ENCODE data around the gene TMEM174.
"Not testable (repeated sequence)": the region's sequence is repeated elsewhere in the genome, so short reads cannot be mapped to it uniquely, and the experiment has no call there.

TMEM174 gene

DNA sequence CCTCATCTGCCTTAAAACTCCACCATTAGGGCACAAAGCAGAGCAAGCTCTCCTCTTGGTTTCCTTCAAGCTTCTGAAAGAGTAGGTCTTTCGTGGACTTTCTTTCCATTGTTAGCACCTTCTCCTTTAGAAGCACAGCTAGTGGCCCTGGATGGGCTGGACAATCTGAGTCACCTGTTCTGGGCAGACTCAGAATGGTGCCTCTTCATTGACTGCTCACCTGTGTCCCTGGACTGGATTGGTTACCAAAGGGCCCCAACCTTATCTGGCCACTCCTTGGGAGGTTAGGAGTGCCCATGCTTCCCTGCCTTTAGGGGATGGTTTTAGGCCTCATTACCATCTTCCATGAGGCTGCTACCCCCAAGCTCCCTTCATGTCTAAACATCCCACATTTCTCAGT, 23.2 kb downstream of the TMEM174 start:
- no peak for DNase-seq (ENCODE audit: low spot score)

DNA sequence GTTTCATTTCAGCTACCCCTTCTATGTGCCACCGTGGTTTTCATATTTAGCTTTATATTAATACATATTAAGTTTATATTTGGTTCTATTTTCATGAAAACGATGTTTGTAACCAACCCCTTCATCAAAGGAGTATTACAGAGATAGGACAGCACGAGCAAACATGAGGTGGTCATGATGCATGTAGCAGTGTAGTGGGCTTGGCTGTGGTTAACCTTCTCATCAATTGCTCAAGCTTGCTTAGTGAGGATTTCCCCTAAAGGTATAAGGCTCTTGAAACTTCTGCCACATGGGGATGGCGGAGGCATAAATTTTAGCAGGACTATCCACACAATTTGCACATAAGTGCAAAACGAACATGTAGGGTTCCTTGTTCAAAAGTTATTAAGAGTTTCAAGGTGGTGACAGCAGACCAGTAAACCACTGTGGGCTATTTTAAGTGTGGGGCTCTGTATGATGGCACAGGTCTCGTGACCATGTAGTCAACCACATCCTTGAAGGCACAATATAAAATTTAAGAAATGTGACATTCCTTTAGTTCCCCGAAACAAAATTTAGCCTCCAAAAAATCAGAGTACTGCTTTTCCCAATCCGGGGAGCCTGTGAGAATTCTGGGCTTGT, 24.8 kb downstream of the TMEM174 start:
- no peak for DNase-seq (ENCODE audit: low spot score)

DNA sequence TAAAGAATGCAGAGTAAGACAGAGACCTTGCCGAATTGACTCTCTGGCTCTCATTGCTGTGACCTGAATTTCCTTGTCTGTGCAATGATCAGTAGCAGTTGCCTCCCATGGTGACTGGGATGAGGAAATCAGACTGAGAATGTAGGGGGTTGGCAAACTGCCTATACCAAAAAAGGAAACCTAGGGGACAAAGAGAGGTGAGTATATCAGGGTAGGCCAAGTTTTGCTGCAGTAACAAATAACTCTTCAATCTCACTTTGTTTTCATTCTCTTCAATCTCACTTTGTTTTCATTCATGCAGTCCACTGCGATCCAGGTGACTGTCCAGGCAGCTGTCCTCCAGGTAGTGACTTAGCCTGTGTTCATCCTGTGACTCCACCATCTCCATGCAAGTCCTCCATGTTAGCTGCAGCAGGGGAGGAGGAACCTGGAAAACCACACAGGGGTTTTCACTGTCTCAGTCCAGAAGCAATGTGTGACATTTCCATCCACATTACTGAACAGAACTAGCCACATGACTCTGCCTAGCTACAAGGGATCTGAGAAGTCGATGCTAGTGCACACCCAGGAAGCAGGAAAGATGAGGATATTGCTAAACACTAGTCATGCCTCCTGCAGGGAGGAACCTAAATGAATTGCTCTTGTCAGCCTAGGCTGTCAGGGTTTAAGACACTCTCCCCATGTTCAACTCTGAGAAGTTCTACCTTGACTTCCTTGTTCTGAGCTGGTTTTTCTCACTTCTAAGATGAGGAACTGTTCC, 26.0 kb downstream of the TMEM174 start:
- no peak for DNase-seq (ENCODE audit: low spot score)

DNA sequence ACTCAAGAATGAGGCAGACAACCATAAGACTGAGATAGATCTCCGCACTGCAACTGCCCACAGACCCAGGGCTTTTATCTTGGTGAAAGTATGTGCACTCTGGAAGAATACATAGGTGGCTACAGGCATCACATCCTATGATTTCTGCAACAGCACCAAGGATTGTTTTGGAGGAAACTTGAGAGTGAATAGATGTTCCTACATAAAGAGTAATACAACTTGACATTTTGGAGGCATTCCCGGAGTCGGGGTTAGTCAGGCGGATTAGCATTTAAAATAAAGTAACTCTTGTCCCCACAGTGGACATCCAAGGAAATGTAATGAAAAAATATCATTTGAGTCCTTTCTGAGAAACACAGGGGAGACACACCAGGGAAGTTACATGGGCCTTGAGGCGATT, 26.7 kb downstream of the TMEM174 start:
- no peak for DNase-seq (ENCODE audit: low spot score)

DNA sequence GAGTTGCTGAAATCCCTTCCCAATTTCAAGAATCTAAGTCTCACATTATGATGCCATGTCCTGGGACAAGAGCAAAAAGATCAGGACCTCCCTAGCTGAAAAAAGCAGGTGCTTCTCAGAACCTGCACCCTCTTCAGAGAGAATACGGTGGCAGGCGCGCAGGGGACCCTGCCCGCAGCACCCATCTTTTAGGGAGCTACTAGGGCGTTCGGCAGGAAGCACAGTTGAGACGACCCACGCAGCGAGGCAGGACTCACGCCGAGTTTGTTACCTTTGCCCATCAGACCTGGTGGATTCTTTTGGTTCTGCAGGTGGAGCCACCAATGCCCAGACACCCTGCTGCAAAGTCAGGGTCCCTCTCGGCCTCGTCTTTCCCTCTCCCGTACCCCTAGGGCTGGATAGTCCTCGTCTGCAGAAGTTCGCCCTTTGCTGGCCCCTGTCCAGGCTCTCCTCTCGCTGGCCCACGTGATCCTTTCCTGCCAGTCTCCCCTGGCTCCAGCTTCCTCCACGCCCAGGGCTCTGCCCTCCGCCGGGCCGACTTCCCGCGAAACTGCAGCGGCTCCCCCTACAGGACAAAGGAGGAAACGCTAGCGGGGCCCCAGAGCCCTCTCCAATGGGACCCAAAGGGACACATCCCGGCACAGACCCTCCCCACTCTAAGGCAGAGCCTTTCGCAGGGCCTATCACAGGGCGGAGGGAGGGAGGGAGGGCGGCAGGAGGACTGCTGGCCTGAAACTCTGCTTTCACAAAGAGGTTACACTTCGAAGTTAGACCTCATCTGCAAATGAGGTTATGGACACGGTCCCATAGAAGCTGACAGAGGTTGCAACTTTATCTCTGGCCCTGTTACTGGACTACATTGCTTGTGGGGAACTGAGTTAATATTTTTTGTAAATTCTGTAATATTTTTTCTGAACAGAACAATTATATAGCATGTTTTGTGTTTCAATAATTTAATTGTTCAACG, 28.8 kb downstream of the TMEM174 start:
- peak; percentile 85 for DNase-seq (ENCODE audit: low spot score)

DNA sequence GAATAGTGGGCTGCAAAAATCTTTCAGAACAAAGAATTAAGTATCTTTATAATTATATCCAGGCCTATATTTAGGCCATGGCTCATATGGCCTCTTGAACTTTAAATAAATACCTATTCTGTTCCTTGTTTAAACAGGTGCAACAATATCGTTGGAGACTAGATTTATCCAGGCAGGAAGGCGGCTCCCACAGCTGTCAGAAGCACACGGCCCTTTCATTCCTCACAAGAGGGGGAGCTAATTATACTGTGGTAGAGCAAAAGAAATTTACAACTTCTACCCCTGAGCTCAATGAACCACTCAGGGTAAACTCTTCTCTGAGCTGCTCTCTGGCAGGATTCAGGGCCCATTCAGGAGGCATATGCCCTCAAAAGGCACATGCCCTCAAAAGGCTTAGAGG, 31.3 kb downstream of the TMEM174 start:
- DNase-seq (ENCODE audit: low spot score), result no peak

DNA sequence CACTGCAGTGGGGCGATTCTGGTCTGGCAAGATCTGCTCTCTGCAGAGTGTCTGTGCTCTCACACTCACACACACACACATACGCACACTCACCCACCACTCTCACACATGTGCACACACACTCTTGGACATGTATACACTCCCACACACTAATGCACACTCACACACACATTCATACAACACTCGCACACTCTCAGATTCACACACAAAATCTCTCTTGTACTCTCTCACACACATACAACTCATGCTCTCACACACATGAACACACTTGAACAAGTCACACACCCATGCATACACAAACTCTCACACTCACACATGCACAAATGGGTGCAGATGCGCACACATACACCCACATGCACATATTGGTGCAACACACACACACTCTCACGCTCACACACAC, 31.7 kb downstream of the TMEM174 start:
- DNase-seq (ENCODE audit: low spot score), result no peak

DNA sequence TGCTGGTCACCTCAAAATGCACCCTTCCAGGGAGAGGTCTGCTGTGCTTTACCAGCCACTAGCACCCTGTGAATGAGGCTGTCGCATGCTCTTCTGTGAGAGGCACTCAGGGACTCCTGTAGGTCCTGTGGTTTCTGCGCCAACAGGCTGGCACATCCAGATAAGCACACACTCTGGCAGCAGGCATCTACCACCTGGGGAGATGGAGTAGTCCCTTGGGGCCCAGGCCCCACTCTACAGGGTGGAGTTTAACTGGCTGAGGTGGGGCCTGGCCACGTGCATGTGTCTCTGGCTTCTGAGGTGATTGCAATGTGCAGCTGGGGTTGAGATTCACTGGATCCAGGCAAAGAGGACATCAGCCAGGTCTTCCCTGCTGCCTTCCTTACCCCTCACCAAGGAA, 32.3 kb downstream of the TMEM174 start:
- DNase-seq (ENCODE audit: low spot score), result no peak

DNA sequence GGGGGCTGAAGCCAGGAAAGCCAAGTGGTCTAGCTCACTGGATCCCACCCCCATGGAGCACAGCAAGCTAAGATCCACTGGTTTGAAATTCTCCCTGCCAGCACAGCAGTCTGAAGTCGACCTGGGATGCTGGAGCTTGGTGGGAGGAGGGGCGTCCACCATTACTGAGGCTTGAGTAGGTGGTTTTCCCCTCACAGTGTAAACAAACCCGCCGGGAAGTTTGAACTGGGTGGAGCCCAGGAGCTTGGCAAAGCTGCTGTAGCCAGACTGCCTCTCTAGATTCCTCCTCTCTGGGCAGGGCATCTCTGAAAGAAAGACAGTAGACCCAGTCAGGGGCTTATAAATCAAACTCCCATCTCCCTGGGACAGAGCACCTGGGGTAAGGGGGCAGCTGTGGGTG, 34.2 kb downstream of the TMEM174 start:
- DNase-seq (ENCODE audit: low spot score), result not testable (repeated sequence)

DNA sequence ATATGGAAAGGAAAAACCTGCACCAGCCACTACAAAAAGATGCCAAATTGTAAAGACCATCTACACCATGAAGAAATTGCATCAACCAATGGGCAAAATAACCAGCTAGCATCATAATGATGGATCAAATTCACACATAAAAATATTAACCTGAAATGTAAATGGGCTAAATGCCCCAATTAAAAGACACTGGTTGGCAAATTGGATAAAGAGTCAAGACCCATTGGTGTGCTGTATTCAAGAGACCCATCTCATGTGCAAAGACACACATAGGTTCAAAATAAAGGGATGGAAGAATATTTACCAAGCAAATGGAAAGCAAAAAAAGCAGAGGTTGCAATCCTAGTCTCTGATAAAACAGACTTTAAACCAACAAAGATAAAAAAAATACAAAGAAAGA, 36.1 kb downstream of the TMEM174 start:
- DNase-seq (ENCODE audit: low spot score), result not testable (repeated sequence)

DNA sequence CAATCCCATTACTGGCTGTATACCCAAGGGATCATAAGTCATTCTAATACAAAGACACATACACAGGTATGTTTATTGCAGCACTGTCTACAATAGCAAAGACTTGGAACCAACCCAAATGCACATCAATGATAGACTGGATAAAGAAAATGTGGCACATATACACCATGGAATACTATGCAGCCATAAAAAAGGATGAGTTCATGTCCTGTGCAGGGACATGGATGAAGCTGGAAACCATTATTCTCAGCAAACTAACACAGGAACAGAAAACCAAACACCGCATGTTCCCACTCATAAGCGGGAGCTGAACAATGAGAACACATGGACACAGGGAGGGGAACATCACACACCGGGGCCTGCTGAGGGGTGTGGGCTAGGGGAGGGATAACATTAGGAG, 39.7 kb downstream of the TMEM174 start:
- not testable (repeated sequence) for DNase-seq (ENCODE audit: low spot score)

DNA sequence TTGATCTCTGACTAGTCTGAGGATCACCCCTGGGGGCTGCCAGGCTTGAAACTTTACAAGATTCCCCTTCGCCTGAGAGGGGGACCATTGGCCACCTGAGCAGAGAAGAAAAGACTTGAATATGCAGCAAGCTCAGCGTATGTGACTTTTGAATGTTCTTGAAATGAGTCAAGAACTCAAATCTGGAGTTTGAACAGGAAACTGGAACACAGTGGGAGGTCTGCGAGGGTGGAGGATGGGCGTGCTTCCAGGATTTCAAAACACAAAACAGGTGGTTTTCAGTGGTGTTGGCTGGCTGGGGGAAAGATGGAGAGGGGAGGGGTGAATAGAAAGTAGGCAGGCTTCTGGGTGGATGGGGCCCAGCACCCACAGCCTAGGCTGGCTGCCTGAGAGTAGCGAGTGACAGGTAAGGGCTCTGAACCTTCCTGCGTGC, 40.6 kb downstream of the TMEM174 start:
- DNase-seq (ENCODE audit: low spot score), result no peak

DNA sequence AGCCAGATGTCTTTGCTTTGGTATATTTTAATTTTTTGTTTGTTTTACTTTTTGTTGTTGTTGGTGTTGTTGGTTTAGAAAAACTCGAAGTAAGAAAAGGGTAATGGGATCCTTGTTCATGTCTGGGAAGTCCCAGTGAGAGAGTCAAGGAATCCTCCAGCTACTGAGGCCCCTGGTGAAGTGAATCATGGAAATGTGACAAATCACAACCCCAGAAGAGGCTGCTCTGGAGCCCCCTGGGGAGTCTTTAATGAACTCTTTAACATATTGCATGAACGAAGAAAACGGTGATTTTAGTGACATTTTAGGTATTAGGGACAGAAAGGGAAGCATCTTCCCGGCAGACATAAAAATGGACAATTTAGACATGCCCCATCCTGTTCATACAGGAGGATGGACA, 41.3 kb downstream of the TMEM174 start:
- DNase-seq (ENCODE audit: low spot score), result no peak

DNA sequence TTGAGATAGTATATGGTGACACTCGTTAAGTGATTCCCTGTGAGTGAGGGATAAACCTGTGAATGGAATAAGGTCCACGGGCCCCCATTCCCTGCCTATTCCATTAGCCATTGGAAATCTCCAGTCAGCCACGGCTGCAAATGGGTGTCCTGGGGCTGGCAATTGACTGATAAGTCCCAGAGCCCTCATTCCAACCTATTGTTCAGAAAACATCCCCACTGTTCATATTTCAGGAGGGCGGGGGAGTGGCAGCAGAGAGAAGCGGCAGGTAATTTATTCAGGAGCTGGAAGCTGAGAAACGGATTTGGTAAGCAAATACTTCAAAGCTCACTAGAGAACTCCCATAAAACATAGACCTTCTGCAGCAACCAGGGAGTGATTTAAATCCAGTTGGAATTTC, 42.0 kb downstream of the TMEM174 start:
- no peak for DNase-seq (ENCODE audit: low spot score)

DNA sequence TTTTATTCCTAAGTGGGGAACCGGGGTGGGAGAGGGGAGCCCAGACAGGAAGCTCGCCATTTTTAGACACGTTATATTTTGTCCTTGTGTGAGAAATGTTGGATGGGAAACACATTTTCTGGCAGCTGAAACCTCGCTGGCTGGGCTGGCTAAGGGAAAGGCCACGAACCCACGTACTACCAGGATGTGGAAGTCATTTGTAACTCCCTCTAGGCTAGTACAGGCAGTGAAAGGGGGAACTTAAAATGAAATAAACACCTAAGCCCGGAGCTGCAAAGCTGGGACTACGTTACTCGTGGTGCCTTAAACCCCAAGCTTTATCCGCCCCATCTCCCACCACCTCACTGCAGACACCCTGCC, 42.5 kb downstream of the TMEM174 start:
- DNase-seq (ENCODE audit: low spot score), result no peak

DNA sequence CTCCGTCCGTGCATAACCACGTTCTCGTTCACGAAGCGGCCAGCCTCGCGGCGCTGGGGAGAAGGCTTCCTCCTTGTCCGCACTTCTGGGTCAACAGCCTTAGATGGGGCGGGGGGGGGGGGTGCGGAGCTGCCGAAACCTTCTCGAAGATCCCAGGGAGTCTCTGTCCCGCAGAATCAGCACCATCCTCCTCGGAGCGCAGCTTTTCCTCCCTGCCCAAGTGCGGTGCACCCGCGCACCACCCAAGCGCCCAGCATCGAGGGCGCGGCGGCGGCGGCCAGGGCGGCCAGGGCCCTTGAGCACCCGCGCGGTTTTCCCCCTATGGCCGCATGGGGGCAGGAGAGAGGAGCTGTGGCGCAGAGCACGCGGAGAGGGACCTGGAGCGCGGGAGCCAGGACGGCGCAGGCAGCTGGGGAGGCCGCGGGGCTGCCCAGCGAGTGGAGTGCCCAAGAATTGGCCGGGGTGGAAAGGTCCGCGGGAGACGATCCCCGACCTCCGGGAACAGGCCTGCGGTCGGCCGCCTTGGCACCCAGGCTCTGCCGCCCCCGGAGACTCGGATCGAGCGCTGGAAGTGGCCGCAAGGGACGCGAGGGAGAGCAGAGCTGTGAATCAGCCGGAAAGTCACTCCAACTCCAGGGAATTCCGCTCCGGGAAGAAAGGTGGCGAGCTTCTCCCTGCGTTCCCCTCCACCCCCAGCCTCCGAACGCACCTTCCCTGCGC, 43.1 kb downstream of the TMEM174 start:
- peak; percentile 78 for DNase-seq (ENCODE audit: low spot score)

DNA sequence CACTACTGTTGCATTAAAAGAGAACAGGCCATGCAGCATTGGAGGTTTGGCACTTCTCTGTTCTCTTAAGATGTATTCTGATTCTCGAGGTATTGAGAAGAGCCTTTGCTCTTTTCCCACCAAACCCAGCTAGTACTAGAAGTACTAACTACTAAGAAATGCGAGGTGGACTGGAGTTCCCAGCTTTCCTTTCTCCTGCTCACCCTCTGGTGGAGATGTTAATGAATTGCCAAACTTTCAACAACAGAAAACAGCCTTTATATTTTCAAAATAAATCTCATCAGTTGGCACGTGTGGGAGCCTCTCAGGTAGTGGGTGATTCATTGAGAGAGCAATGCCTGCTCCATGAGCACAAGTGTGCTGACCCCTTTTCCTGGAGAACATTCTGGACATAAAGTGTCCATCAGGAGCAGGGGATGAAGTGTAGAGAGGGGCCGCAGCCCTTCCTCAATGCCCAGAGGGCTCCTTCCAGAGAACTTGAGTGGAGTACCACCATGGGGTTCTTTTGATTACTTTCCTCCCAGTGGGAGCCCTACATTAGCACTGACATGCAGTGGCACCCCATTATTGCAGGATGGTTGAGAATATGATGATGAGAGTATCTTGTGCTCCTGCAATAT, 45.7 kb downstream of the TMEM174 start:
- peak; percentile 21 for DNase-seq (ENCODE audit: low spot score)

DNA sequence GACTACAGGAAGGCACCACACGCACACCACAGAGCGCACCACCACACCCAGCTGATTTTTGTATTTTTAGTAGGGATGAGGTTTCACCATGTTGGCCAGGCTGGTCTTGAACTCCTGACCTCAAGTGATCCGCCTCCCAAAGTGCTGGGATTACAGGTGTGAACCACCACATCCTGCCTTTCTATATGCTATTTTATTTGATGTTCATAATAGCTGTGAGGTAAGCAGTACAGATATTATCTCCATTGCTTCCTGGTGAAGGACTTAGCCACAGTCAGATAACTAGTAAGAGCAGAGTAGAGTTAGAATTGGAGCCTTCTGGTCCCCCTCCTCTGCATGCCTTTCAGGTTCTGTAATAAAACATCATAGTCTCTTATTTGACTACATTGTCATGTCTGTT, 46.3 kb downstream of the TMEM174 start:
- DNase-seq (ENCODE audit: low spot score), result not testable (repeated sequence)

DNA sequence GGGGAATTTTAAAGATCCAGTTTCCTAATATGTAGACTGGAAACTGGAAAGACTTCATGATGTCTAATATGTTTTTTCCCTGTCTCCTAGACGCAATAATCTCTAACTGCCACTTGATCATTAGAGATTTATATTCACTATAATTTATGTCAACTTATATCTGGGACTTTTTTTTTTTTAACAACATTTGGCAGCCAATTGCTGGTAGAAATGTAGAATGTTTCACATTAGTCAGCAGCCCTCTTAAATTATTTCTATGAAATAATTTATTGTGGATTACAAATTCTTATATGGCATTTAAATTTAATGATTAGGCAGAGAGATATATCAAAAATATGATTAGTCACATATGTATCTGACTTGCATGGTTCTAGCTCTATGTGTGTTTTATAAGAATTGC, 48.2 kb downstream of the TMEM174 start:
- DNase-seq (ENCODE audit: low spot score), result no peak

DNA sequence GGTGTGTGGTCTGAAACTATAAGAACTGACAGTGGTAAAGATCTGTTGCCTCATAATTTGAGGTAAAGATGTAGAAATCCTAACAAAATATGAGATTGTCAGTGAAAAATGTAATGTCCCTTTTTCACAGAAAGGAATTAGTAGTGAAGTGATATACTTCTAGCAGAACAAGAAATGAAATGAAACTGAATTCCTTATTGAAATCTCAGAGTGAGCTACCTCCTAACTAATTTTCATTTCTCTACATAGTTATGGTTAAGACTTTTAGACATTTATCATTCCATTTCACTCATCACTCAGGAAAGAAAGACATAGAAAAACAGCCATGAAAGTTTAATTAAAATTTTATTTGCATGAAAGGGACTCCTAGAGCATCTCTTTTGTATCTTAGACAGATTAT, 48.7 kb downstream of the TMEM174 start:
- DNase-seq (ENCODE audit: low spot score), result no peak

DNA sequence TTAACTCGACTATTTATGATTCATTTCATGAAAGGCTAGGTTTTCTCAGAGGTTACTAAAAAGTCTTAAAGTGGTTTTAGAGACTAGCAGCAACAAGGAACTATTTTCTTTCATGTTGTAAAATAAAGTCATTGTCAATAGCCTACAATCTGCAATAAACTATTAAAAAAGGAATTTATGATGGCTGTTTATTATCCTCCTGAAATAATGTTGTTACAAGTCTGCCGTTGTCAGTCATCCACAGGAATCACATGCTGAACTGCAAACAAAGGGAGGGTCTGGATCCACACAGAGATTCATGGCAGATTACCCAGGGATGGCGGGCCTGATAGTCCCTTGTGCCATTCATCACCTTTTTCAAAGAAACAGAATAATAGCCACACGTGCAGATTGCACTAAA, 49.2 kb downstream of the TMEM174 start:
- DNase-seq (ENCODE audit: low spot score), result no peak

Measured in SW480 (cell line).